Measurements from ENCODE around the gene RPS6KA2.

DNA sequence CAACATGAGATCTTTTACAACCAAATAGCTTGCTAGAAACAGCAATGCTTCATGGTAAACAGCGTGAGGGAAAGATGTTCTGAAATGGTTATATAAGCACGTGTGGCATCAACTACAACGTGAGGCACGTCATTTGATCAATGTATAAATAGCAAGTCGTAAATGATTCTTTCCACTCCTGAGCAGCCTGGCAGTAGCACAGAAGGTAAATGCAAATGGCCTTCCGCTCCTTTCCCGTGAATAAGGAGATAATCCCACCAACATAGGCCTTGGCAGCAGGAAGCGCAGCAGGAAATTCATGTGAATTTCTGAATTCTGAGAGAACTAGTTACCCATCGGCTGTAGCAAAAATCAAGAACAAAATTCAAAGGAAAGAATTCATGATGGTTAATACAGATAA is 17.0 kb downstream of the RPS6KA2 start:
- TF ChIP-seq EZH2 (IDR thresholded peaks at IDR 0.05; ENCODE audit: low read depth, unreplicated experiment), result no peak
- TF ChIP-seq, protein P1, sequence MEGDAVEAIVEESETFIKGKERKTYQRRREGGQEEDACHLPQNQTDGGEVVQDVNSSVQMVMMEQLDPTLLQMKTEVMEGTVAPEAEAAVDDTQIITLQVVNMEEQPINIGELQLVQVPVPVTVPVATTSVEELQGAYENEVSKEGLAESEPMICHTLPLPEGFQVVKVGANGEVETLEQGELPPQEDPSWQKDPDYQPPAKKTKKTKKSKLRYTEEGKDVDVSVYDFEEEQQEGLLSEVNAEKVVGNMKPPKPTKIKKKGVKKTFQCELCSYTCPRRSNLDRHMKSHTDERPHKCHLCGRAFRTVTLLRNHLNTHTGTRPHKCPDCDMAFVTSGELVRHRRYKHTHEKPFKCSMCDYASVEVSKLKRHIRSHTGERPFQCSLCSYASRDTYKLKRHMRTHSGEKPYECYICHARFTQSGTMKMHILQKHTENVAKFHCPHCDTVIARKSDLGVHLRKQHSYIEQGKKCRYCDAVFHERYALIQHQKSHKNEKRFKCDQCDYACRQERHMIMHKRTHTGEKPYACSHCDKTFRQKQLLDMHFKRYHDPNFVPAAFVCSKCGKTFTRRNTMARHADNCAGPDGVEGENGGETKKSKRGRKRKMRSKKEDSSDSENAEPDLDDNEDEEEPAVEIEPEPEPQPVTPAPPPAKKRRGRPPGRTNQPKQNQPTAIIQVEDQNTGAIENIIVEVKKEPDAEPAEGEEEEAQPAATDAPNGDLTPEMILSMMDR (conservative IDR thresholded peaks at IDR 0.05; ENCODE audit: low read depth in 2 of 2), result no peak
- no peak for TF ChIP-seq POLR2AphosphoS5 (IDR thresholded peaks at IDR 0.05; ENCODE audit: low read depth)
